Mononuclear cell (primary cell): Measurements from ENCODE around the gene PERCC1. TPM values are rescaled to one million over a fixed set of nuclear protein-coding genes. Genes with fewer than 3 reads are reported as not detected.

Experiments
- H3K27me3 ChIP-seq: 2 replicates; pipeline ENCODE4 v1.6.0; 2011; ENCODE audit warnings: low read length, control low read depth; ENCODE audit not compliant: insufficient read depth
- H3K4me1 ChIP-seq: 2 replicates; pipeline ENCODE4 v1.5.1; 2011; ENCODE audit warnings: mild to moderate bottlenecking, low read length, control low read depth; ENCODE audit not compliant: insufficient read depth
- H3K4me3 ChIP-seq: 2 replicates; pipeline ENCODE4 v1.5.1; 2011; ENCODE audit warnings: mild to moderate bottlenecking, low read length, moderate library complexity
- H3K9me3 ChIP-seq: 2 replicates; pipeline ENCODE4 v1.5.1; 2011; ENCODE audit warnings: low read depth, mild to moderate bottlenecking, control low read depth, low read length
- total RNA-seq: library from RNA; depleted of rRNA; stranded (reverse); fragments of >200 nt; gene quantifications from one replicate; pipeline ENCODE4 v1.2.3, GENCODE V29; 2012

The PERCC1 gene
- total RNA-seq, result 0.84 TPM

DNA sequence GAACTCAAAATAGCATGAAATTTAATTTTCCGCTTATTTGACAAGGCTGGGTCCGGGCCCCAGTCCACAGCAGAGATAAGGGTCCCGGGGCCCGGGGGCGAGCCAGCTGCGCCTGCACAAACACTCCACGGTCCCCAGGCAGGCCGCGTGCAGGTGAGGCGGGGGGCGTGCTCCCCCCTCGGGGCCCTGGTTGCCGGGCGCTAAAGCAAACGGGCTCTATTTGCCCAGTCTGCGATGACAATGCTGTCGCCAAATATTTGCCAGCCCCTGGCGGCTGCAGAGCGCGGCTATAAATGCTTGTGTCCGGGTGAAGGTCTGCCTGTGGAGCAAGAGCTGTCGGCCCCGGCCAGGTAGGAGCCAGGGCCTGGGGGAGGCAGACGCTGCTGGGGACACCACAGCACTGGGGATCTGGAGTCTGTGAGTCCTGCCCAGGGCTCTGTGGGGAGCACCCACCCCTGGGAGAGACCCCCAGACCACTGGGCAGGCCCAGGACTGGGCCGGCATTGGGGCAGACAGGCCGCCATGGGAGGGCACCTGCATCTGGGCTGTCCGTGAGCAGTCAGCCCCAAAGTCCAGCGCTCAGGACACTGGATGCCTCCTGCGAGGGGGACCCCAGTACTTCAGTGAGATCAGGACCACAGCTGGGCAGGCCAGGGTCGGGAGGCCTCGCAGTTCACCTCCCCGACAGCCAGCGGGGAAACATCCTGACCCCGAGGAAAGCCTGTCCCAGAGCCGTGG, at the start of gene PERCC1:
TSS of gene PERCC1 (plus strand) at position 320 of the 738 bp plus-strand sequence. CDS start 1,516 bp downstream, outside the sequence.
- H3K4me1 ChIP-seq, result peaks cover 7% of the 10 kb centered on the region
- H3K4me3 ChIP-seq, result no peak within 1 kb of the TSS
- no peaks in the 10 kb centered on the region for H3K27me3 ChIP-seq
- no peaks in the 10 kb centered on the region for H3K9me3 ChIP-seq

DNA sequence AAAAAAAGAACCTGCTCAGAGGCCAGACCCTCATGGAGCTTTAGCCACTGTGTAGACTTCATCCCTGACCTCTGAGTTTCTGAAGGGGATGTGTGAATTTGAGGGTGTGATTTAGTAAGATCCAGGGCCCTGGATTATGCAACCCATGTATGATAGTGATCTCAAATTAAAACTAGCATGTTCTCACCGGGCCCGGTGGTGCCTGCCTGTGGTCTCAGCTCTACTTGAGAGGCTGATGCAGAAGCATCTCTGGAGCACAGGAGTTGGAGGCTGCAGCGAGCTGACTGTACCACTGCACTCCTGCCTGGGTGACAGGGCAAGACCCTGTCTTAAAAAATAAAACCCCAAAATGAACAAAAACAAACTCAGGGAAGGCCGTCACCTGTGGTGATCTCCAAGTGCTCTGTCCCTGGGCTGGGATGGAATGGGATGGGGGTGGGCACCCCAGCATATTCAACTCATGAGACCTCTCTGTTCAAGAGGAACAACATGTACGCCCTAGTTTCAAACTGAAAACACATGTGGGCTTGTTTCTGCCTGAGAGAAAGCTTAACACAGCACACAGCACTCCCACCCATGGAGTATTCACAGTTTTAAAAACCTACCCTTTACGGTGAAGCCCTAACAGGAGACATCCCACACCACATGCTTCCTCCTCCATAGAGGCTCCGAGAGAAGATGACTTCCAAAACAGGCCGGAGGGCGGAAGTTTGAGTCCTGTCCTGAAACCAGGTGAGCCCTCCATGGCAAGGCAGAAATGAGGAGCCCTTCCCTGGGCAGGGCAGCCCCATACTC, 49.1 kb upstream of the PERCC1 start:
- H3K4me3 ChIP-seq, result no peak overlapping the region
- H3K4me1 ChIP-seq, result peaks cover 20% of the 10 kb centered on the region
- H3K9me3 ChIP-seq, result no peaks in the 10 kb centered on the region
- no peaks in the 10 kb centered on the region for H3K27me3 ChIP-seq

DNA sequence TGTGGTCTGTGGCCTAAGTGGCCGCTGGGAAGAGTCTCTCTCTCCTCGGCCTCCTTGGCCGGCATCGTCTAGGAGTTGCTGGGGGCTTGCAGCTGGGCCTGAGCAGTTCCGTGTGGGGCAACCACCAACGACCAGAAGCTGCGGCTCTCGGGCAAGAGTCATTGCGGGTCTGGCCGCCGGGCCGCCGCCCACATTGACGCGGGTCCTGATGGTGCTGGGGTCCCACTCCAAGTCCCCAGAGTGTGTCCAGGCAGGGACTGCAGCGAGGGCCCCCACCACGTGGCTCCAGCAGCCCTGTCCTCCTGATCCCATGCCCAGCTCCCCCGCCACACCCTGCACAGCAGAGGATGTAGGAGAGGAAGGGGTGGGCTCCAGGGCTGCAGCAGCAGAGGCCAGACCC, 47.3 kb upstream of the PERCC1 start:
- no peaks in the 10 kb centered on the region for H3K9me3 ChIP-seq
- no peaks in the 10 kb centered on the region for H3K27me3 ChIP-seq
- H3K4me3 ChIP-seq, result no peak overlapping the region
- H3K4me1 ChIP-seq, result peaks cover 16% of the 10 kb centered on the region

DNA sequence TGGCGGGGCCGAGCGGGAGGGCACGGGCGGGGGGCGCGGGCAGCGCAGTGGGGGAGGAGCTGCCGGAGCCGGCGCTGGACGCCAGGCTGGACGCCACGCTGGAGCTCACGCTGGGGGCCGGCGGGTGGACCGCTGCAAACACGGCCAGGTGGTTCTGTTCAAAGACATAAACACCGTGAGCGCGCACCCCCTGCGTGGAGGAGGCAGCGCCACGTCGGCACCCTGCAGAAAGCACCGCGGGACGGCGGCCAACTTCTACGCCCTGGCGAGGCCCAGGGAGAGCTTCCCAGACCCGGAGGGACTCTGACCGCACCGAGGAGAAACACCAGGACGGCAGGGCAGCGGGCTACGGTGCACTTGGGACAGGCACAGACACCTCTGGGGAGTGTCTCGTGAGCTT, 45.6 kb upstream of the PERCC1 start:
- peaks cover 2% of the 10 kb centered on the region for H3K4me1 ChIP-seq
- H3K27me3 ChIP-seq, result no peaks in the 10 kb centered on the region
- no peak overlapping the region for H3K4me3 ChIP-seq

DNA sequence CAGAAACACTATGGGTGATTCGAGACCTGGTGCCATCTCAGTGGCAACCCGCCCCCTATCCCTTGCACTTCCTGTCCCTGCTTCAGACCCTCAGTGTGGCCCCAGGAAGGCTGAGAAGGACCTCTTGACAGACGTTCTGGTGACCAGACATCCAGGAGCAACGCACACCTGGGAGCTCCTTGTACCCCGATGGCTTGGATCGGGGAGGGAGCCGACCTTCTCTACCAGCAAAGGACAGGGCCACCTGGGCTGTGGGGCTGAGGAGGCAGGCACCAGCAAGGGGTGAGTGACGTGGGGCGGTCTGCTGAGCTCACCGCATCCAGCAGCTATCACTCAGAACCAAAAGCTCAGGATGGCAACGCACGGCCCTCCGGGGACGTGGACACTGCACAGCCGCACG, 43.5 kb upstream of the PERCC1 start:
- H3K4me1 ChIP-seq, result no peaks in the 10 kb centered on the region
- no peak overlapping the region for H3K4me3 ChIP-seq
- H3K27me3 ChIP-seq, result no peaks in the 10 kb centered on the region
- H3K9me3 ChIP-seq, result no peaks in the 10 kb centered on the region

More for the DNA sequence above, 45.6 kb upstream of the PERCC1 start:
- H3K9me3 ChIP-seq, result no peaks in the 10 kb centered on the region

DNA sequence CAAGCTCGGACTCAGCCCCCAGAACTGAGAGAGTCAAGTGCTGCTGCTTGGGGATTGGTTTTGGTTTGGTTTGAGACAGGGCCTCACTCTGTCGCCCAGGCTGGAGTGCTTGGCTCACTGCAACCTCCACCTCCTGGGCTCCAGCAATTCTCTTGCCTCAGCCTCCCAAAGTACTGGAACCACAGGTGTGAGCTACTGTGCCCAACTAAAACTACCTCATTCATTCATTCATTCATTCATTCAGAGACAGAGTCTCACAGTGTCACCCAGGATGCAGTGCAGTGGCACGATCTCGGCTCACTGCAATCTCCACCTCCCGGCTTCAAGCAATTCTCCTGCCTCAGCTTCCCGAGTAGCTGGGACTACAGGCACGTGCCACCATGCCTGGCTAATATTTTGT, 41.1 kb upstream of the PERCC1 start:
- no peaks in the 10 kb centered on the region for H3K4me1 ChIP-seq
- H3K9me3 ChIP-seq, result no peaks in the 10 kb centered on the region
- no peak overlapping the region for H3K4me3 ChIP-seq
- H3K27me3 ChIP-seq, result no peaks in the 10 kb centered on the region

DNA sequence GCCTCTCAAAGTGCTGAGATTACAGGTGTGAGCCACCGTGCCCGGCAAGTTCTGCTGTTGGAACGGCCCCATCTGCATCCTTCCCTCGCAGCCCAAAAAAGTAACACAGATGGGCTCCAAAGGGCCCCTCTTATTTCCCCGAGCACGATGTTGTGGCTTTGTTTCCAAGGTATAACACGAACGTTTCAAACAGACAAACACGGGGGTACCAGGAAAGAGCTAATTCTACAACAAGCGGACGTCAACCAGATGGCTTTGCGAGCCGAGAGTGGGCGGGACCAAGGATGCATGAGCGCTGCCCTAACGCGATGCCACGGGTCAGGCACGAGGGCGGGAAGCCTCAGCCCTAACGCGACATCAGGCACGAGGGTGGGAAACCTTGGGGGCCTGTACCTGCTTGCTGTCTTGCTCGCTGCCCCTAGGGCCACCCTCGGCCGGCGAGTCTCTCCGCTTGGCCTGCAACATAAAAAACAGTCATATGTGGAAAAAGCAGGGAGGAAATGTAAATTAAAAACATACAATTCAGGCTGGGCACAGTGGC, 40.6 kb upstream of the PERCC1 start:
- H3K27me3 ChIP-seq, result no peaks in the 10 kb centered on the region
- H3K4me1 ChIP-seq, result no peaks in the 10 kb centered on the region
- H3K4me3 ChIP-seq, result no peak overlapping the region
- H3K9me3 ChIP-seq, result no peaks in the 10 kb centered on the region

DNA sequence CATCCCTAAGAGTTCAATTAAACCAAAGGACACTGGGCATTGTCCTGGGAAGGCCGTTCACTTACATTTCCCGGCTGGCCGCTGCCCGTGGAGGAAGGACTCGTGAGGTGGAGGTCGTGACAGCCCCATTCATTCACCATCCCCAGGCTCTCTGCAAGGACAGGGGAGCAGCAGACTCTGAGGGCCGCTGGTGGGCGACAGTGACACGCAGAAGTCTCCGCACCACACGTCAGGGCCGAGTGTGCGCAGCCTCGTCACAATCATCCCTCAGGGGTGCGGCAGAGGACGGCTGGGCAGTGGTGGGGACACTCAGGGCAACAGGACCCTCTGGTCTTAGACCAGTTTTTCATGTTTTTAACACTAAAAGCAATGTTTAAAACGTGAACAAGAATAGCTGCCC, 38.1 kb upstream of the PERCC1 start:
- no peaks in the 10 kb centered on the region for H3K27me3 ChIP-seq
- no peak overlapping the region for H3K4me3 ChIP-seq
- no peaks in the 10 kb centered on the region for H3K9me3 ChIP-seq
- no peaks in the 10 kb centered on the region for H3K4me1 ChIP-seq

DNA sequence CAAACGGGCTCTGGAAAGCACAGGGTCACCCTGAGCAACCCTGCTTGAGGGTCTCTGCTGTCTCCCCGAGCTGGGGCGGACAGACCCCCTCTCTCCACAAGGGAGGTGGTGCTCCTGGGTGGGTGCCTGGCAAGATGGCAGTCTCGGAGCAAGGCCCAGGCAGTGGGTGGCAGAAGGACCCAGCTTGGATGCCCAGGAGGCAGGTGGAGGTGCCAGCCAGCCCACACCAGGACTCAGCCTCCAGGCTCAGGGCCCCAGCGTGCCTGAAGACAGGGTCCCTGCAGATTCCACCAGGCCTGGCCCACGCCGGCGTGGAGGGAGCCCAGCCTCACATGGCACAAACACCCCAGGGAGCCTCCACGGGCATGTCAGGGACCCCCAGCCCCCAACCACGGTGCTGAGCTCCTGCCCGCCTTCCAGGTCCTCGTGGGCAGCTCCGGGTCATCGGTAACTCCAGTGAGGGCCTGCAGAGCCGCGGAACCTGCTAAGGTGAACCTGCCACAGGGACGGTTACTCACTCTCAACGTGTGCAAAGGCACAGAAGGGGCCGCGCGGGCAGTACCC, 37.2 kb upstream of the PERCC1 start:
- no peaks in the 10 kb centered on the region for H3K27me3 ChIP-seq
- no peaks in the 10 kb centered on the region for H3K9me3 ChIP-seq

DNA sequence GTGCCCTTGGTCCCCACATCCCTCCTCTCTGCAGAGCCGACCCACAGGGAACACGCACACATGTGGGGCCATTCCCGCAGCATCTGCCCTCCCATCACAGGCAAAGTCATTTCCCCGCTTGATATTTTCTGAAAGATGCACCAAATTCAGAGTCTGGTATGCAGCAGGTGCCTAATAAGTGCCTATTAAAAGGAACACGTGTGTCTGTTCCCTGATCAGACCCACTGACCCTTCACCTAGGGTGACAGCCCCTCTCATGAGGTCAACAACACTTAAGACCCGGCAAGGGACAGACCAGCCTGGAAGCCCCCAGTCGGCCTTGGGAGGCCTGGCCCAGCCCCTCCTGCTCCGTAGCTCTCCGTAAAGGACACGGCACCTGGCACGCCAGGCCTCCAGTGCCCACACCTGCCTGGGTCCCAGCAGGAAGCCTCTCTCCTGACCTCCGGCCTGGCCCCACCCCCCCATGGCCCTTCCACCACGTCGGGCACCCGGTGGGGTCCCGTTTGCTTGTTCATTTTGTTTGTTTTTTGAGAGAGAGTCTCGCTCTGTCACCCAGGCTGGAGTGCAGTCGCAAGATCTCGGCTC, 36.4 kb upstream of the PERCC1 start:
- H3K27me3 ChIP-seq, result no peaks in the 10 kb centered on the region
- no peaks in the 10 kb centered on the region for H3K9me3 ChIP-seq
- no peak overlapping the region for H3K4me3 ChIP-seq
- H3K4me1 ChIP-seq, result no peaks in the 10 kb centered on the region

More for the DNA sequence above, 37.2 kb upstream of the PERCC1 start:
- no peak overlapping the region for H3K4me3 ChIP-seq
- H3K4me1 ChIP-seq, result no peaks in the 10 kb centered on the region

DNA sequence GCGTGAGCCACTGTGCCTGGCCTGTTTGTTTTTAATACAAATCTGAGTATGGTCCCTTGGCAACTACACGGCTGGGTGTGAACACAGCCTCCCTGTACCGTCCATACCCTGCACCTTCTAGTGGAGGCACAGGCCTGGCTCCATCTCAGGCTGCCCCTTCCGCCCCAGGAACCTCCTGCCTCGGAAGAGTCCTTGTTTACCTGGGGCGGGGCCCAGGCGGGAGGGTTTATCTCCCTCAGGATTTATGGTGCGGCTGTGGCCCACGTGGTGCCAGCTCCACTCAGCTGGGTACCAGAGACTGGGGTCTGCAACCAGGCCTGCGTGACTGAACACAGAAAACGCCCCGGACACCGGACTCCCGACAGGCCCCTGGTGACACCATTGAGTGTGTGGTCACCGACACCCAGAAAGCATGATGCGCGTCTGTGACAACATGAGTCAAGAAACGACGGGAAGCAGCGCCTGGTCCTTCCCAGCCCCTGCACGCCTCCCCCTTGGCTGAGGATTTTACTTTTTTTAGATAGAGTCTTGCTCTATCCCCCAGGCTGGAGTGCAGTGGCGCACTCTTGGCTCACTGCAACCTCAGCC, 35.3 kb upstream of the PERCC1 start:
- no peak overlapping the region for H3K4me3 ChIP-seq
- no peaks in the 10 kb centered on the region for H3K4me1 ChIP-seq
- H3K9me3 ChIP-seq, result no peaks in the 10 kb centered on the region
- H3K27me3 ChIP-seq, result no peaks in the 10 kb centered on the region

DNA sequence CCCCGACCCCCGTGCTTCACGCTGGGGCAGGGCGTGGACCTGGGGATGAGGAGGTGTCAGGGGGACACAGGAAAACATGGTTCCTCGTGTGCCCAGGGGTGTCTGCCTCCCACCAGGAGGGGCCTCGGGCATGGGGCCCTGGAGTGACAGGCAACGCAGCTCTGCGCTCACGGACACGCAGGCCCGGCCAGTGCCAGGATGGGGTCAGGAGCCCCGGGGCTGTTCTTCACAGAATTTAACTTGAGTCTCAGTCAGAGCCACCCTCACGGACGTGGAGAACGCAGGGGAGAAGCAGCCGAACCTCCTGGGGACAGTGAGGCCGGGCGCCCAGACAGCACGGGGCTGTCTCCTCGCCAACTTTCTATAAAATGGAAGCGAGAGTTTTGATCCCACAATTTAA, 33.1 kb upstream of the PERCC1 start:
- Histone ChIP-seq H3K4me3 (no peak overlapping the region), H3K4me1 (no peaks in the 10 kb centered on the region), H3K27me3 (no peaks in the 10 kb centered on the region), H3K9me3 (no peaks in the 10 kb centered on the region)

DNA sequence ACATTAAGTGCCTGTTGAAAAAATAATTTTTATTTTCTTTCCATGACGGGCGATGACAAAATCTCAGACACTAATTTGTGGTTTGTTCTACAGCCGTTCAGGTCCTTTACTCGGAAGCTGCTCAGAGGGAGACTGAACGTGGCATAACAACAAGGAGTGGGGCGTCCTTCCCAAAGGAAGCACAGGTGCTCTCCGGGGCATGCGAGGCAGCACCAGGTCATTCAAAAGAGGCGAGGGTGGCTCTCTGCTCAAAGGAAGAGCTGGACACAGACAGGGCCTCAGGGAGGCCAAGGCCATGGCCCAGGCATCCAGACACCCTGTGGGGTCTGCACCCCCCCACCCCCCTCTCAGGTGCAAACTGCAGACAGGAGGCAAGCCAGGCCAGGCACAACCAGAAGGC, 32.5 kb upstream of the PERCC1 start:
- no peak overlapping the region for H3K4me3 ChIP-seq
- H3K9me3 ChIP-seq, result no peaks in the 10 kb centered on the region
- H3K4me1 ChIP-seq, result no peaks in the 10 kb centered on the region
- H3K27me3 ChIP-seq, result no peaks in the 10 kb centered on the region

DNA sequence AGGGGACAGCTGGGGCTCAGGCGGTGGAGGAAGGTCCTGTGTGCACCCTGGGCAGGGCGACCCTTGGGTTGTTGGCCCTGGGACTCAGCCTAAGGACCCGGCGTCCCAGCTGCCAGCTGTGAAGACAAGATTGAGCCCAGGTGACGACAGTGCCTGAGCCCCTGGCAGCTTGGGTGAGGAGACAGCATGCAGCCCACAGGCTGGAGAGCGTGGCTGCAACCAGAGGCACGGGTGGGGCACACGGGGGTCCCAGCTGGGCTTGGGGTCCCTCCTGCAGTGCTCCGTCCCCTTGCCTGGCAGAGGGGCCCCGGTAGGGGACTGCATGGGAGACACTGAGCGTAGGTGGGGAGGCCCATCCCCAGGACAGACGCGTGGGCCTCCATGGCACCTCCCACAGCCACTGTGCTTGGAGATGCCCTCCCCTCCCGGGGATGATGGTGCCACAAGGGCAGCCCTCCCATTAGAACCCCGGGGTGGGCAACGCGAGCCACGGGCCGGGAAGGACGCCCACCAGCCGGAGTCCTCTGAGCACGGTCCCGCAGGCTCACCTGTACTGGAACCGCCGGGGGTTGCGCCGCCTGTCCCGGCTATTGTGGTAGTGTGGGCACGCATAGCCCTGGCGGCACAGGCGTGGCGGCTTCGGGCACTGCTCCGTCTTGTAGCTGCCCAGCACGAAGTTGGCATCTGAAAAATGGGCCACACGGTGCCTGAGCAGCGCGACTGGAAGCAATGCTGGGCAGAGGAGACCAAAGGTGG, 31.9 kb upstream of the PERCC1 start:
- Histone ChIP-seq H3K27me3 (no peaks in the 10 kb centered on the region), H3K4me1 (no peaks in the 10 kb centered on the region)

More for the DNA sequence above, 31.9 kb upstream of the PERCC1 start:
- Histone ChIP-seq H3K4me3 (no peak overlapping the region), H3K9me3 (no peaks in the 10 kb centered on the region)
